ENCODE data around the gene PRDM16. TPM values are rescaled to one million over a fixed set of nuclear protein-coding genes. Genes with fewer than 3 reads are reported as not detected.

The PRDM16 gene
- polyA plus RNA-seq, 1 of the 3 experiments (the other 2 are of a cell fraction) = not detected

GRCh38 chr1:3431686-3432085, 362.7 kb downstream of the PRDM16 start:
- DNase-seq = no peak
- Histone ChIP-seq H3K9me3 (no peaks in the 10 kb centered on the region), H3K27me3 (ENCODE audit: insufficient read depth) (peaks cover 14% of the 10 kb centered on the region; the same call in 1 of the 2 replicates), H3K4me1 (ENCODE audit: control insufficient read depth in 1 of 2, insufficient read depth in 2 of 2, low read depth in 1 of 2, low read length in 1 of 2) (no peaks in the 10 kb centered on the region), H3K9ac (no peak overlapping the region), H3K9me2 (no peaks in the 10 kb centered on the region), H3K36me3 (replicated peaks in 1 of 2; ENCODE audit: control insufficient read depth in 1 of 2, insufficient read depth in 2 of 2, low read length in 1 of 2) (no peaks in the 10 kb centered on the region), H3K4me2 (no peak overlapping the region), H4K20me1 (ENCODE audit: insufficient read depth) (no peaks in the 10 kb centered on the region), H3K27ac (ENCODE audit: low read depth in 2 of 2, low read length in 1 of 2) (no peak overlapping the region), H3K4me3 (ENCODE audit: low read depth in 2 of 2, low read length in 1 of 2) (no peak overlapping the region), H3K79me2 (ENCODE audit: insufficient read depth) (no peaks in the 10 kb centered on the region), H2AFZ (ENCODE audit: low read depth) (no peak overlapping the region), H3F3A (replicated peaks; ENCODE audit: insufficient read depth) (no peaks in the 10 kb centered on the region)
- ChIA-PET CTCF (interaction anchor here (0.6 to 2.0 kb wide), 14 partner anchors 9 to 646 kb away, joined by 3 to 12 read pairs (median 3); no protein-coding TSS in a partner anchor), POLR2A (no interaction called here)
- 58% methylated on average over 7 of the region's 17 CpGs for WGBS (ENCODE audit: low lambda C conversion rate)
- TF ChIP-seq JUND (IDR thresholded peaks at IDR 0.05) = no peak
- TF ChIP-seq EZH2phosphoT487 (IDR thresholded peaks at IDR 0.05; ENCODE audit: borderline replicate concordance, low read depth) = no peak
- no peak for TF ChIP-seq FOSL2 (IDR thresholded peaks at IDR 0.05; ENCODE audit: borderline replicate concordance, low read depth)

GRCh38 chr1:3432306-3432705, 363.3 kb downstream of the PRDM16 start:
- H3K9me3 ChIP-seq = no peaks in the 10 kb centered on the region
- H3K27ac ChIP-seq (ENCODE audit: low read depth in 2 of 2, low read length in 1 of 2) = no peak overlapping the region
- no peak overlapping the region for H3K4me3 ChIP-seq (ENCODE audit: low read depth in 2 of 2, low read length in 1 of 2)
- ChIA-PET CTCF (interaction anchor here (1.0 to 2.2 kb wide), 10 partner anchors 8 to 646 kb away, joined by 3 to 12 read pairs (median 4); no protein-coding TSS in a partner anchor), POLR2A (no interaction called here)
- no peak overlapping the region for H2AFZ ChIP-seq (ENCODE audit: low read depth)
- TF ChIP-seq USF2 (IDR thresholded peaks at IDR 0.05; ENCODE audit: borderline replicate concordance, low read depth, low read length) (no peak), TCF12 (IDR thresholded peaks at IDR 0.05) (no peak)
- TF ChIP-seq, protein P1, sequence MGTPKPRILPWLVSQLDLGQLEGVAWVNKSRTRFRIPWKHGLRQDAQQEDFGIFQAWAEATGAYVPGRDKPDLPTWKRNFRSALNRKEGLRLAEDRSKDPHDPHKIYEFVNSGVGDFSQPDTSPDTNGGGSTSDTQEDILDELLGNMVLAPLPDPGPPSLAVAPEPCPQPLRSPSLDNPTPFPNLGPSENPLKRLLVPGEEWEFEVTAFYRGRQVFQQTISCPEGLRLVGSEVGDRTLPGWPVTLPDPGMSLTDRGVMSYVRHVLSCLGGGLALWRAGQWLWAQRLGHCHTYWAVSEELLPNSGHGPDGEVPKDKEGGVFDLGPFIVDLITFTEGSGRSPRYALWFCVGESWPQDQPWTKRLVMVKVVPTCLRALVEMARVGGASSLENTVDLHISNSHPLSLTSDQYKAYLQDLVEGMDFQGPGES (IDR thresholded peaks at IDR 0.05; ENCODE audit: low read depth, low read length) = no peak
- peaks cover 14% of the 10 kb centered on the region; the same call in 1 of the 2 replicates for H3K27me3 ChIP-seq (ENCODE audit: insufficient read depth)
- no peak overlapping the region for H3K4me2 ChIP-seq
- WGBS (ENCODE audit: low lambda C conversion rate) = 15% methylated on average over 5 of the region's 15 CpGs
- H3F3A ChIP-seq (replicated peaks; ENCODE audit: insufficient read depth) = no peaks in the 10 kb centered on the region
- H3K4me1 ChIP-seq (ENCODE audit: control insufficient read depth in 1 of 2, insufficient read depth in 2 of 2, low read depth in 1 of 2, low read length in 1 of 2) = no peaks in the 10 kb centered on the region
- DNase-seq = no peak
- H4K20me1 ChIP-seq (ENCODE audit: insufficient read depth) = no peaks in the 10 kb centered on the region
- H3K36me3 ChIP-seq (replicated peaks in 1 of 2; ENCODE audit: control insufficient read depth in 1 of 2, insufficient read depth in 2 of 2, low read length in 1 of 2) = no peaks in the 10 kb centered on the region
- no peaks in the 10 kb centered on the region for H3K79me2 ChIP-seq (ENCODE audit: insufficient read depth)
- H3K9ac ChIP-seq = no peak overlapping the region
- no peaks in the 10 kb centered on the region for H3K9me2 ChIP-seq

- H3K4me1 ChIP-seq (ENCODE audit: control insufficient read depth in 1 of 2, insufficient read depth in 2 of 2, low read depth in 1 of 2, low read length in 1 of 2) = no peaks in the 10 kb centered on the region
- H3K9ac ChIP-seq = no peak overlapping the region
- no peak overlapping the region for H3K4me3 ChIP-seq (ENCODE audit: low read depth in 2 of 2, low read length in 1 of 2)
- no peak overlapping the region for H3K27ac ChIP-seq (ENCODE audit: low read depth in 2 of 2, low read length in 1 of 2)
- no peaks in the 10 kb centered on the region for H4K20me1 ChIP-seq (ENCODE audit: insufficient read depth)
- ChIA-PET CTCF (interaction anchor here (2.2 kb wide), 1 partner anchor 9 kb away, joined by 9 read pairs; no protein-coding TSS in a partner anchor), POLR2A (no interaction called here)
- no peak for TF ChIP-seq JUND (IDR thresholded peaks at IDR 0.05)
- TF ChIP-seq RXRA (IDR thresholded peaks at IDR 0.05; ENCODE audit: borderline replicate concordance, low read depth) = no peak
- TF ChIP-seq, protein P2, sequence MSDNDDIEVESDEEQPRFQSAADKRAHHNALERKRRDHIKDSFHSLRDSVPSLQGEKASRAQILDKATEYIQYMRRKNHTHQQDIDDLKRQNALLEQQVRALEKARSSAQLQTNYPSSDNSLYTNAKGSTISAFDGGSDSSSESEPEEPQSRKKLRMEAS (IDR thresholded peaks at IDR 0.05; ENCODE audit: low read depth) = no peak
- TF ChIP-seq RCOR1 (IDR thresholded peaks at IDR 0.05; ENCODE audit: low read length) = no peak
- TF ChIP-seq TAF1 (IDR thresholded peaks at IDR 0.05; ENCODE audit: borderline replicate concordance, low read depth, low read length) = no peak
- TF ChIP-seq CHD2 (IDR thresholded peaks at IDR 0.05; ENCODE audit: low read length, partially characterized antibody) = no peak
- WGBS (ENCODE audit: low lambda C conversion rate) = no CpG with 5 or more reads among the region's 14 CpGs
- DNase-seq = no peak
- H3K9me2 ChIP-seq = no peaks in the 10 kb centered on the region
- no peaks in the 10 kb centered on the region for H3K9me3 ChIP-seq
- no peaks in the 10 kb centered on the region for H3K79me2 ChIP-seq (ENCODE audit: insufficient read depth)
- no peak overlapping the region for H3K4me2 ChIP-seq
- H2AFZ ChIP-seq (ENCODE audit: low read depth) = no peak overlapping the region
- H3K27me3 ChIP-seq (ENCODE audit: insufficient read depth) = peaks cover 14% of the 10 kb centered on the region; the same call in 1 of the 2 replicates
- no peaks in the 10 kb centered on the region for H3F3A ChIP-seq (replicated peaks; ENCODE audit: insufficient read depth)
- H3K36me3 ChIP-seq (replicated peaks in 1 of 2; ENCODE audit: control insufficient read depth in 1 of 2, insufficient read depth in 2 of 2, low read length in 1 of 2) = no peaks in the 10 kb centered on the region
These were observed 364.1 kb downstream of the PRDM16 start for GRCh38 chr1:3433076-3433475.

All from SK-N-SH (cell line).